HG02852 (cell line): ENCODE results near the gene KLHDC3.

Experiments
- ATAC-seq: cut with Tn5 transposase; IDR thresholded peaks from one replicate; pipeline ENCODE4 v1.9.1; 2021; ENCODE audit warnings: mild to moderate bottlenecking, moderate library complexity; ENCODE audit not compliant: unreplicated experiment

The KLHDC3 gene

DNA sequence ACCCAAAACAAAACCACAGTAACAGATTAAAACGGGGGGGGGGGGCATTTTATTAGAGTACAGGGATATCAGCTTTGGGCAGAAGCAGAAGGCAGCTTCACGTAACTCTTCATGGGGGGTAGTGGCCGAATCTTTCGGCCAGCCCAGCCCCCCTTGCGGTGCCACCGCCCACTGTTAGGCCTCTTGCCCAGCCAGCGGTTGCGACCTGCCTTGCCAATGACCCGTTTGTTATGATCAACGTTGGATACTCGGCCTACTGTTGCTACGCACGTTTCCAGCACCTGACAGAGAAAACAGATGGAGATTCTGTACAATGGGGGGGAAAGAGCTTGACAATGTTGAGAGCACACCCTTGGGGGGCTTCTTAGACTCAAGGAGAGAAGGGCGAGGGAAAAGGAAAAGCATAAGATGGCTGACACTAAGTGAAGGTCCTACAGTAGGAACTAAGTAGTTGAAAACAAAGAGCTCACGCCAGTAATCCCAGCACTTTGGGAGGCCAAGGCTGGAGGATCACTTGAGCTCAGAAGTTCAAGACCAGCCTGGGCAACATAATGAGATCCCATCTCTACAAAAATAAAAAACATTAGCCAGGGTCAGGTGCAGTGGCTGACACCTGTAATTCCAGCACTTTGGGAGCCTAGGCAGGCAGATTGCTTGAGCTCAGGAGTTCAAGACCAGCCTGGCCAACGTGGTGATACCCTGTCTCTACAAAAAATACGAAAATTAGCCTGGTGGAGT is 40.3 kb downstream of the KLHDC3 start:
- no peak for ATAC-seq

DNA sequence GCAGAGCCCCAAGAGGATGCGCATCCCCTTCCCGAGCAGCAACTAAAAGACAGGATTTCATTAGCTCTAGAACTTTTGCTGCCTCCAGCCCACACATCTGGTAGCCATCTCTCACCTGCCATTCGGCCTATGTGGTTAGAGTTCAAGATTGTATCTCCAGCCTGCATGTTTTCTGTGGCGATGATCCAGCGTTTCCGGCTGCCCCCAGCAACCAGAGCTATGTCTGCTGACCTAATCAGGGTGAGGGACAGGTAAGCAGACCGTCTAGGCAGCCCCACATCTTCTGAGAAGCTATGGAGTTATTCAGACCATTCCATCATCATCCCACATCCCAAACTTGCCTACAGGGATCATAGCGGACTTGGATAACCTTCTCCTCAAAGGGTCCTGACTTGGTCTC is 41.9 kb downstream of the KLHDC3 start:
- no peak for ATAC-seq

DNA sequence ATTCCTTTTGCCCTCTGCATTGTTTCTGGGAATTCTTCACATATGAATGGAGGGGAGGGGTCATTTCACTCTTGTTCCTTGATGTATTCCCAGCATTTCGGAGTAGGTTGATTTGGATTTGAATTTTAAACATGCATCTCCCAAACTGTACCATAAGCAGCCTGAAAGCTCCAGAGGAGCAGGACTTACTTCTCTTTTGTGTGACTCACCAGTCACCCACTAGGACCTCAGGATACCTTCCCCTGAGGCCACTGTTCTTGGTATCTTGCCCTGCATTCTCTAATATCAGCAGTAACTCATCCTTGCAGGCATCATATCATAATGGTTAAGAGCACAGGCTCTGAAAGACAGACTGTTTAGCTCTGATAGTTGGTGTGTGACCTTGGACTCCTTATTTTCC is 44.5 kb downstream of the KLHDC3 start:
- no peak for ATAC-seq

DNA sequence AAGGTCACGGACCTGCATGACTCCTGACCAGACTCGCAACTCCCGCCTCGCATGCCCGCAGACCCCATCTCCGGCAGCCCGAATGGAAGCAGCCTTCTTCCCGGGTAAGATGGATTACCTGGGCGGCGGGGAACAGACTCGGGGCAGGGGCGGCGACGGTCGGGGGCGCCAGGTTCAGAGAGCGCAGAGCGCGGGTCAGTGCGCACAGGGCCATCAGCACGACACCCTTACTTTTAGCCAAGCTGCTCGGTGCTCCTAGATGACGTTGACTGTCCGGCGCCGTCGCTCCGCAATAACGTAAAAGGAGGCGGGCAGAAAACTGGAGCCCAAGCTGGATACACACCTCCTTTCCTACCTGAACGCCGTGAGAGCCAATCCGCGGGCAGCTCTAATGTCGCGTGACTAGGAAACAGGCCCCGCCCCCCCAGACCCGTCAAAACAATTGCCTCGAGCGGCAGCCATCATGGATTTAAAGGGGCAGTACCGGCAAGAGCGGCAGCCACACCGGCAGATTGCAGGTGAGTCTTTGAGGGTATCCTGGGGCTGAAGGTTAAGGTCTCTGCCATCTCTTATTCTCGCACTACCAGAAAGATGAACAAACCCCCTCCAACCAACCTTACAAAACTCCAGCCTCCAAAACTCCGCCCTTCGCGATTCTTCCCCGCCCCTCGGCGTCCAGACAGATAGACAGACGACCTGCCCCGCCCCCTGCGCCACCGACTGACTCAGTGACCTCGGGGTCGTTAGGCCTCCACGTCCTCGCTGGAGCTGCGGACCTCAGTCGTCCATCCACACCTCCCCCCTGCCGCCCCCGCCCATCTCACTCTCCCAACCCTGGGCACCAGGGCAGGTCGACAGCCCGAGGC is 45.4 kb downstream of the KLHDC3 start, which contains the start of the genes KLC4 and MRPL2:
TSS of gene KLC4 (plus strand) at position 464 of the 866 bp plus-strand sequence. CDS start 1,705 bp downstream, outside the sequence.
TSS of gene MRPL2 (minus strand) at position 267 of the 866 bp plus-strand sequence. CDS start at position 214, 53 bp downstream.
- ATAC-seq: peak; percentile 88

DNA sequence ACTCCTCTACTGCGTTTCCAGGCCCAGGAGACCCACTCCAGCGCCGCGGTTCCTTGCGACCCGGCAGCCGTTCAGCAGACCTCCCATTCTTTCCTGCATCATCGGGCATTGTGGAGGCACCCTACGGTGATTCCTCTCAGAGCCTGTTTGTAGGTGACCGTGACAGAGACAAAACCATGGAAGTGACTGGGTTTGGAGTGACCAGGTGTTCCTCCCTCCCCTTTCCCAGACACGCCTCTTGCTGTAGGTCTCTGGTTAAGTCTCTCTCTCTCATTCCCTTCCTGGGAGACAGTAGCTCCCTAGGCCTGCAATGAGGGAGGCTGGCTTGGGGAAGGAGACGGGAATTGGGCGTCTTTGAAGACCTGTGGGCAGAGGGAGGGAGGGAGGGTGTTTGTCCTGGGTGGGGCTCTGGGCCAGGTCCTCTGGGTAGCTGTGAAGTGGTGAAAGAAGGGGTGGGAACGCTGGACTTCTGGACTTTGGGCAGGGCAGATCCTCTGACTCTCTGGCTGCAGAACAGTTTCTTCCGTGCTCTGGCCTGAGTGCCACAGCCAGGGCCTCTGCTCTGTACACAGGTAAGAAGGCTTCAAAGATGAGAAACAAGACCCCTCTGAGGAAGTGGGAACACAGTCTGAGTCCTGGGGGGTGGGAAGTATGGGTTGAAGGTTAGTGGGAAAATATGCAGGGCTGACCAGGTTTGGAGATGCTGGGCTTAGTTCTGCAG is 46.1 kb downstream of the KLHDC3 start:
- no peak for ATAC-seq

DNA sequence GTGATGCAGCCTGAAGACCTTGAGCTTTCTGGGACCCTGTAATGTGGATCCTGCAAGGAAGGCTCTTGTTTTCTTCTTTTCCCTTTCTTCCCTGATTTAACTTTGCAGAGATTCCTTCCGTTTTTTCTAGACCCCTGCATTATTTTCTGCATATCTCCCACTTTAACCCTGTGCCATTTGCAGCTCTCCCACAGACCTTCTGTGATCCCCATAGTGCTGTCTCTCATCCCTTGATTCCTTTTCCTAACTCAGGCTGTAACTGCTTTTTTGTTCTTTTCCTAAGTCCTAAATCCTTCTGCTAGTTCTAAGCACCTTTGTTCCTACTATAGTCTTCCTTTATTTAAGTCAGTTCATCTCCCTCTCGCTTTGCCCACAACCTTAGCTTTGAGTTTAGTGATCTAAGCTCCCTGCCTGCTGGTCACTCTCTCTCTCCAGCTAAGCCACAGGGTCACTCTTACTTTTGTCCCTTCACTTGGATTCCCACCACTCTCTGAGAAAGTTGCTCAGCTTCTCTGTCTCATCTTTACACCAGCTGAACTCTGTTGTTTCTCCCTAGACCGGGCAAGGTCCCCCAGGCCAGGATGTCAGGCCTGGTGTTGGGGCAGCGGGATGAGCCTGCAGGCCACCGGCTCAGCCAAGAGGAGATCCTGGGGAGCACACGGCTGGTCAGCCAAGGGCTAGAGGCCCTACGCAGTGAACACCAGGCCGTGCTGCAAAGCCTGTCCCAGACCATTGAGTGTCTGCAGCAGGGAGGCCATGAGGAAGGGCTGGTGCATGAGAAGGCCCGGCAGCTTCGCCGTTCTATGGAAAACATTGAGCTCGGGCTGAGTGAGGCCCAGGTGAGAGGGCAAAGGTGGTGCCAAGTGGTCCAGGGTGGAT is 46.9 kb downstream of the KLHDC3 start:
- ATAC-seq: no peak

DNA sequence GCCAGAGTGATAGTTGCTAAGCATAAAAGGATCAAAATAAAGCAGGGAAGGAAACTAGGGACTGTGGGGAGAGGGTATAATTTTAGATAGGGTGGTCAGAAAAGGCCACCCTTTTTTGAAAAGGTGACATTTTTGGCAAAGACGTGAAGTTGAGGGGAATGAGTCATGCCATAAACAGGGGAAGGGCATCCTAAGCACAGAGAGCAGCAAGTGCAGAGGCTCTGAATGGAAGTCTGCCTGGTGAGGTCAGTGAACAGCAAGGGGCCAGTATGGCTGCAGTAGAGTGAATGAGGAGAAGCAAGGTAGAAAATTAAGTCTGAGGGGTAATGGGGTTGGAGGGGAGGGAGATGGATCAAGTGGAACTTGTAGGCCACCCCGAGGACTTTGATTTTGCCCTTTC is 47.8 kb downstream of the KLHDC3 start:
- ATAC-seq: no peak

DNA sequence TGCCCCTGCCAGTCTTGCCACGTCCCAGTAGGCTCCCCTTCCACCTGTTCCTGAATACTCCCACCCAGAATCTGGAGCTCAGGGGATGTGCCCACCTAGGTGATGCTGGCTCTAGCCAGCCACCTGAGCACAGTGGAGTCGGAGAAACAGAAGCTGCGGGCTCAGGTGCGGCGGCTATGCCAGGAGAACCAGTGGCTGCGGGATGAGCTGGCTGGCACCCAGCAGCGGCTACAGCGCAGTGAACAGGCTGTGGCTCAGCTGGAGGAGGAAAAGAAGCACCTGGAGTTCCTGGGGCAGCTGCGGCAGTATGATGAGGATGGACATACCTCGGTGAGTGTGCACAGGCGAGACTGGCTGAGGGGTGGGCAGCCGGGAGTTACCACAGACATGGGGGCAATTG is 48.8 kb downstream of the KLHDC3 start:
- no peak for ATAC-seq

DNA sequence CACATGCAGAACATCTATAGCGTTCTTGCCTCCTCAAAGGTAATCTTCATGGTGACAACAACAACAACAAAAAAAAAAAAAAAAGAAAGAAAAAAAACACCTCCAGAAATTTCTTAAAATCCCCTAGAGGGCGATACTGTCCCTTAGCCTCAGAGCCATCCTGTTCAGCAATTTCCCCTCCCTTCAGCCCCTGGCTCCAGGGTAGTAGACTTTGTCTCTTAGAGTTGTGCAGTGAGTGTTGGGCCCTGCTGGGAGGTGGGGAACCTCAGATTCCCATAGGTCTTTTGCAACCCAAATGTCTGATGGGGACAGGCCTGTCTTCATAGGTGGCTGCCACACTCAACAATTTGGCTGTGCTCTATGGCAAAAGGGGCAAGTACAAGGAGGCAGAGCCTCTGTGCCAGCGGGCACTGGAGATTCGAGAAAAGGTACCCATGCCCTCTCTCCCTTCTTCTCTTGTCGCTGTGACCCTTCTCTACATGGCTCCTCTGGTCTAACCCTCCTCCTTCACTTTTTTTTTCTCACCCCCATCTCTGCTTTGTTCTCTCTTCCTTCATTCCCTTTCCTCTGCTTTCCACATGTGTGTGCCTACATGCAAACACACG is 56.1 kb downstream of the KLHDC3 start:
- ATAC-seq: no peak
